Measurements from ENCODE around the gene RXRB. TPM values are rescaled to one million over a fixed set of nuclear protein-coding genes. Genes with fewer than 3 reads are reported as not detected.

RXRB gene
- total RNA-seq, 1 experiment from 2014 or later, result 30.4 TPM

DNA sequence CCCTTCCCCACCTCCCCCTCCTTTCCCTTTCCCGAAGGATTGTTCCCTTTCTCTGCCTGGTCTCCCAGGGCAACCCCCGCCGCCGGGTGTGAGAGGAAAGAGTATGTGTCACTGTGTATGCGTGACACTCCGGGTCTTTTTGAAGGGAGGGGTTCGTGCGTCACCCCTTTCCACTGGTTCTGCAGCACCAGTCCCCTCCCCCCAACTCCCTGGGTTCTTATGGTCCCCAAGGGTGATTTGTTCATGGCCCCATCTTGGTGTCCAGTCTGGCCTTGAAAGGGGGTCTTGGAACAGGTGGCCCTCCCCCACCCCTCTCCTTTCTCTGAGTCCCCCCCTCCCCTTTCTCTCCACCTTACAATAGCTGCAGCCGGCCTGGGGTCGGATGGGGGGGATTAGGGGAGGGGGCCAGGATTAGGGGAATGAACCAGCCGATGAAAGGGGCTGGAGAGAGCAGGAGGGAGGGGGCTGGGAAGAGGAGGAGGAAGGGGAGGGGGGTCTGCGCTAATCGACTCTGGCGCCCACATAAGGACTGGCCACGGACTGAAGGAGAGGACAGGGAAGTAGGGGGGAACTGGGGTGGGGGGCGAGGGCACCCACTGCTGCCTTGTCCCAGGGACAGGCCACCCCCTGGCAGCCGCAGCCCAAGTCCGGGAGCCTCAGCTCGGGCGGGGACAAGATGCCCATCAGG lies 6.5 kb upstream of the RXRB start:
- H3K4me3 Mint-ChIP-seq (ENCODE audit: unreplicated experiment), result peak overlapping the region; percentile 98
- H3K4me1 Mint-ChIP-seq (ENCODE audit: low read depth, unreplicated experiment), result peaks cover 29% of the 10 kb centered on the region
- H3K27ac Mint-ChIP-seq (ENCODE audit: unreplicated experiment), result peak overlapping the region; percentile 90
- Histone ChIP-seq H3K27me3 (replicated peaks; ENCODE audit: control insufficient read depth, insufficient read depth, low read length) (no peaks in the 10 kb centered on the region), H3K9me3 (no peaks in the 10 kb centered on the region), H3K4me3 (ENCODE audit: low read depth, low read length) (peak overlapping the region; percentile 88), H3K4me1 (peaks cover 18% of the 10 kb centered on the region), H3K36me3 (ENCODE audit: control insufficient read depth, insufficient read depth, low read length) (peaks cover 14% of the 10 kb centered on the region)
- intact Hi-C loops (cut with micrococcal nuclease; ENCODE audit: unreplicated experiment), result no loop called here
- no peak for TF ChIP-seq CTCF (IDR thresholded peaks at IDR 0.05; ENCODE audit: insufficient read depth in 1 of 2, low read depth in 1 of 2, low read length in 1 of 2, severe bottlenecking in 1 of 2, unreplicated experiment in 1 of 2)
- ChIA-PET CTCF (no interaction called here), POLR2A (interaction anchor here (1.3 kb wide), 1 partner anchor 41 kb away, joined by 3 read pairs; no protein-coding TSS in a partner anchor)
- no peak for DNase-seq
- no TSS peak for BruUV-seq (replicated peaks)
- no peaks in the 10 kb centered on the region for H3K9me3 Mint-ChIP-seq (ENCODE audit: unreplicated experiment)
- no peaks in the 10 kb centered on the region for H3K27me3 Mint-ChIP-seq (ENCODE audit: insufficient read depth, unreplicated experiment)
- H3K36me3 Mint-ChIP-seq (ENCODE audit: insufficient read depth, unreplicated experiment), result peaks cover 67% of the 10 kb centered on the region

GRCh38 chr6:33206027-33206863 lies 5.8 kb upstream of the RXRB start:
- peaks cover 31% of the 10 kb centered on the region for H3K4me1 Mint-ChIP-seq (ENCODE audit: low read depth, unreplicated experiment)

More at GRCh38 chr6:33206027-33206863, 5.8 kb upstream of the RXRB start:
- intact Hi-C loops (cut with micrococcal nuclease; ENCODE audit: unreplicated experiment), result no loop called here
- Histone ChIP-seq H3K27me3 (replicated peaks; ENCODE audit: control insufficient read depth, insufficient read depth, low read length) (no peaks in the 10 kb centered on the region), H3K36me3 (ENCODE audit: control insufficient read depth, insufficient read depth, low read length) (peaks cover 17% of the 10 kb centered on the region), H3K9me3 (no peaks in the 10 kb centered on the region), H3K4me1 (peaks cover 22% of the 10 kb centered on the region), H3K4me3 (ENCODE audit: low read depth, low read length) (no peak overlapping the region)
- DNase-seq, result no peak
- Mint-ChIP-seq H3K36me3 (ENCODE audit: insufficient read depth, unreplicated experiment) (peaks cover 72% of the 10 kb centered on the region), H3K9me3 (ENCODE audit: unreplicated experiment) (no peaks in the 10 kb centered on the region), H3K27ac (ENCODE audit: unreplicated experiment) (peak overlapping the region; percentile 90), H3K4me3 (ENCODE audit: unreplicated experiment) (peak overlapping the region; percentile 90), H3K27me3 (ENCODE audit: insufficient read depth, unreplicated experiment) (no peaks in the 10 kb centered on the region)
- POLR2A ChIA-PET, result no interaction called here
- CTCF ChIA-PET, result no interaction called here
- TF ChIP-seq CTCF (IDR thresholded peaks at IDR 0.05; ENCODE audit: insufficient read depth in 1 of 2, low read depth in 1 of 2, low read length in 1 of 2, severe bottlenecking in 1 of 2, unreplicated experiment in 1 of 2), result no peak
- no TSS peak for BruUV-seq (replicated peaks)
